Trophoblast cell (in vitro differentiated cells and primary cell): ENCODE measurements around the gene HOXB6.

Experiments used
- DNase-seq, 2 donors: peaks; one replicate each; pipeline ENCODE4 v3.0.0-alpha.2; 2016
- H2AFZ ChIP-seq: 2 replicates; pipeline ENCODE4 v1.6.1; 2013; ENCODE audit warnings: low read length, moderate library complexity, mild to moderate bottlenecking; ENCODE audit not compliant: insufficient read depth, poor library complexity
- H2AK5ac ChIP-seq: 2 replicates; pipeline ENCODE4 v1.6.1; 2013; ENCODE audit warnings: mild to moderate bottlenecking, low read length
- H2BK120ac ChIP-seq: 2 replicates; pipeline ENCODE4 v1.6.1; 2013; ENCODE audit warnings: low read length, mild to moderate bottlenecking, moderate library complexity; ENCODE audit not compliant: insufficient read depth, poor library complexity
- H2BK12ac ChIP-seq: 2 replicates; pipeline ENCODE4 v1.6.1; 2013; ENCODE audit warnings: mild to moderate bottlenecking, low read length, moderate library complexity
- H2BK5ac ChIP-seq: 2 replicates; pipeline ENCODE4 v1.6.1; 2013; ENCODE audit warnings: low read length, low read depth, moderate library complexity, mild to moderate bottlenecking; ENCODE audit not compliant: poor library complexity
- H3K14ac ChIP-seq: 2 replicates; pipeline ENCODE4 v1.6.1; 2013; ENCODE audit warnings: mild to moderate bottlenecking, low read length
- H3K18ac ChIP-seq: 2 replicates; pipeline ENCODE4 v1.6.1; 2013; ENCODE audit warnings: mild to moderate bottlenecking, low read length
- H3K23ac ChIP-seq: 2 replicates; pipeline ENCODE4 v1.6.1; 2013; ENCODE audit warnings: low read length
- H3K27ac ChIP-seq: 2 replicates; pipeline ENCODE4 v1.5.1; 2013; ENCODE audit warnings: low read depth, mild to moderate bottlenecking, inconsistent platforms, low read length, moderate library complexity
- H3K27me3 ChIP-seq: 2 replicates; pipeline ENCODE4 v1.6.1; 2013; ENCODE audit warnings: inconsistent platforms, mild to moderate bottlenecking, low read length, moderate library complexity; ENCODE audit not compliant: insufficient read depth
- H3K36me3 ChIP-seq, 2 experiments: 1 replicate in 1 of 2; 2 replicates in 1 of 2; pipeline ENCODE4 v1.6.1; 2013; ENCODE audit warnings: low read length in 2 of 2, mild to moderate bottlenecking in 2 of 2, moderate library complexity in 1 of 2; ENCODE audit not compliant: insufficient read depth in 2 of 2, control insufficient read depth in 1 of 2
- H3K4ac ChIP-seq: 2 replicates; pipeline ENCODE4 v1.6.1; 2013; ENCODE audit warnings: low read depth, mild to moderate bottlenecking, low read length, moderate library complexity
- H3K4me1 ChIP-seq, 2 experiments: 1 replicate in 1 of 2; 2 replicates in 1 of 2; pipeline ENCODE4 v1.6.1; 2013; ENCODE audit warnings: low read length in 2 of 2, mild to moderate bottlenecking in 2 of 2, moderate library complexity in 1 of 2; ENCODE audit not compliant: insufficient read depth in 2 of 2, control insufficient read depth in 1 of 2
- H3K4me2 ChIP-seq: 2 replicates; pipeline ENCODE4 v1.6.1; 2013; ENCODE audit warnings: inconsistent platforms, mild to moderate bottlenecking, low read length, moderate library complexity
- H3K4me3 ChIP-seq: 2 replicates; pipeline ENCODE4 v1.5.1; 2013; ENCODE audit warnings: mild to moderate bottlenecking, low read depth, low read length, inconsistent platforms
- H3K79me1 ChIP-seq: one replicate; pipeline ENCODE4 v1.6.1; 2013; ENCODE audit warnings: low read length
- H3K79me2 ChIP-seq: 2 replicates; pipeline ENCODE4 v1.6.1; 2013; ENCODE audit warnings: low read length, mild to moderate bottlenecking; ENCODE audit not compliant: control insufficient read depth, insufficient read depth, poor library complexity
- H3K9ac ChIP-seq: 2 replicates; pipeline ENCODE4 v1.6.1; 2013; ENCODE audit warnings: mild to moderate bottlenecking, low read length
- H3K9me3 ChIP-seq: 2 replicates; pipeline ENCODE4 v1.6.1; 2013; ENCODE audit warnings: low read depth, mild to moderate bottlenecking, control low read depth, inconsistent platforms, low read length; ENCODE audit not compliant: insufficient read depth
- H4K12ac ChIP-seq: 2 replicates; pipeline ENCODE4 v1.6.1; 2013; ENCODE audit warnings: low read depth, mild to moderate bottlenecking, low read length, moderate library complexity
- H4K8ac ChIP-seq: 2 replicates; pipeline ENCODE4 v1.6.1; 2013; ENCODE audit warnings: low read depth, mild to moderate bottlenecking, low read length, moderate library complexity
- H4K91ac ChIP-seq: one replicate; pipeline ENCODE4 v1.6.1; 2013; ENCODE audit warnings: low read depth, mild to moderate bottlenecking, low read length, moderate library complexity
- WGBS: extraction: QIAGEN DNeasy Blood & Tissue Kit; methylation state at CpG from one replicate; pipeline ENCODE4 v1.1.7; 2013; ENCODE audit warnings: missing lambda C conversion rate; ENCODE audit not compliant: insufficient read length, insufficient coverage; ENCODE audit errors: extremely low coverage; 5-methylcytosine and 5-hydroxymethylcytosine counted together

The HOXB6 gene

DNA sequence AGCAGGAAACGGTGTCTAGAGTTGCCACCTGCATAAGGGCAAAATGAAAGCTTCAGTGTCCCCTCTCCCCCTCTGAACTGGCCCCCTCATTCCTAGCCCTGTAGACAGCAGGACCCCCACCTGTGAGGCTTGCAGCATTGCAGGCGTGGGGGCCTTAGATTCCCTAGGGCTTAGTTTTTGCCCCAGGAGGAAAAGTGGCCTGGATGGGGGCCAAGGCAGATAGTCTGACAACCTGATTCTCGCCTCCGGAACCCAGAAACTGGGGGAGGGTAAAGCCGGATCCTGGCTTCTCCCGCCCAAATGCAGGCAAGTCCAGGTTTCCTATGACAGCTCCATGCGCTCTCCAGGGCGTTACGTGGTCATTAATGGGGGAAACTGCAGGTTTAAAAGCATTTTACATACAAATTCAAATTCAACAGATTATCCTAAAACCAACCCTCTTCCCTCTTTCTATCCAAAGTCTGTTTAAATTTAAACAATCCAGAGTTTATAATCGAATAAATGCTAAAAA, 678 bp upstream of the HOXB6 start:
- Histone ChIP-seq H4K12ac (no peak overlapping the region), H3K79me1 (peaks cover 9% of the 10 kb centered on the region)

GRCh38 chr17:48603959-48604769, 622 bp downstream of the HOXB6 start:
- Histone ChIP-seq H3K27ac (no peak overlapping the region), H3K79me1 (peaks cover 6% of the 10 kb centered on the region), H2AFZ (no peak overlapping the region), H3K9me3 (peaks cover 2% of the 10 kb centered on the region), H4K91ac (no peak overlapping the region), H3K14ac (no peak overlapping the region), H3K23ac (no peak overlapping the region), H2BK120ac (no peak overlapping the region), H3K4ac (no peak overlapping the region), H3K79me2 (no peaks in the 10 kb centered on the region), H2BK5ac (no peak overlapping the region), H4K12ac (no peak overlapping the region), H2BK12ac (no peak overlapping the region), H2AK5ac (no peak overlapping the region), H3K4me3 (no peak overlapping the region), H3K4me2 (peak overlapping the region; percentile 39), H3K9ac (no peak overlapping the region), H3K4me1 (peaks cover 20 to 28% of the 10 kb centered on the region in 2 experiments), H3K36me3 (no peaks in the 10 kb centered on the region), H4K8ac (no peak overlapping the region), H3K18ac (no peak overlapping the region), H3K27me3 (peaks cover 42% of the 10 kb centered on the region)
- DNase-seq = no peak
- WGBS = no CpG with 5 or more reads among the region's 21 CpGs

More for the DNA sequence above, 678 bp upstream of the HOXB6 start:
- no peak overlapping the region for H3K23ac ChIP-seq
- H3K79me2 ChIP-seq = peaks cover 3% of the 10 kb centered on the region
- H2AFZ ChIP-seq = no peak overlapping the region
- no peak overlapping the region for H3K4me2 ChIP-seq
- no peak overlapping the region for H3K14ac ChIP-seq
- H3K4me1 ChIP-seq = peaks cover 16 to 27% of the 10 kb centered on the region in 2 experiments
- no peak overlapping the region for H3K4me3 ChIP-seq
- WGBS = no CpG with 5 or more reads among the region's 10 CpGs
- H4K8ac ChIP-seq = no peak overlapping the region
- H3K27ac ChIP-seq = no peak overlapping the region
- H3K9ac ChIP-seq = no peak overlapping the region
- H2BK12ac ChIP-seq = no peak overlapping the region
- H3K36me3 ChIP-seq = no peaks in the 10 kb centered on the region
- H3K18ac ChIP-seq = no peak overlapping the region
- no peak overlapping the region for H4K91ac ChIP-seq
- no peak overlapping the region for H3K4ac ChIP-seq
- DNase-seq = no peak
- no peak overlapping the region for H2BK120ac ChIP-seq
- H3K9me3 ChIP-seq = peaks cover 2% of the 10 kb centered on the region
- H3K27me3 ChIP-seq = peaks cover 42% of the 10 kb centered on the region
- H2AK5ac ChIP-seq = no peak overlapping the region
- H2BK5ac ChIP-seq = no peak overlapping the region

DNA sequence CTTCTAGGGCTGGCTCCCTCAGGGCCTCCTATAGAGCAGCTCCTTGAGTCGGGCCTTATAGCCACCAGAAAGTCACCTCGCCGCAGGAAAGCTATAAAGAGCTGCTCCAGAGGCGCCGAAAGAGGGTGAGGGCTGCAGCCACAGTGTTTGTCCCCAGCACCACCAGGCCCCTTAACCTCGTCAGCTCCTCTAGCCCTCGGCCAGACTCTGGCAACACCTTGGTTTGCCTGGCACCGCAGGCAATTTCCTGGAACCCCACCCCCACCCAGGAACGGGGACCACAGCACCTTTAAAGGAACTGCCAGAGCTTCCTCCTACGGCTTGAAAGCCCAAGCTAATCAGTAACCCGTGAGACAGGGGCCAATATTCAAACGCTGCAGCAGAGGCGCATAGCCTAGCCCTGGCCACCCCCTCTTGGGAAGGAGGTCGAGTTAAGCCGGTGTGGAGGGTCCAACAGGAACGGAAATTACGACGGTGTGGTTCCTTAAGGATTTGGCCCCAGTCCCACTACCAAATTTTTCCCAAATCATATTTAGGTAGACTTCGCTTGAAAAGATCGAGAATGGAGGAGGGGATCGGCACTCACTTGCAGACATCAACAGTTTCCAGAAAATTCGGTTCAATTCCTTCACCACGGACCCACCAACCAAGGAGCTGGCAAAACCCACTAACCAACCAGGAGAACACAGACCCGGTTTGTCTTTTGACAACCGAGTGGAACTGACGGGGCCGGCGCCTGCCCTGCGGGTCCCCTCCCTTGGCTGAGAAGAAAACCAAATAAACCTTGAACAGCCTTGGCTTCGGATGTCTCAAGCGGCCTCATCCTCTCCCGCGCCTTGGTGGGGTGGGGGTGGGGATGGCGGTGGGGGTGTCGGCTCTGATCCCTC, 3.0 kb downstream of the HOXB6 start:
- H3K4me3 ChIP-seq = no peak overlapping the region
- no peak overlapping the region for H3K9ac ChIP-seq
- H3K23ac ChIP-seq = no peak overlapping the region
- H2AFZ ChIP-seq = no peak overlapping the region
- no peak overlapping the region for H2AK5ac ChIP-seq
- H3K27me3 ChIP-seq = peaks cover 41% of the 10 kb centered on the region
- peak overlapping the region; percentile 4 for H2BK12ac ChIP-seq
- no peak overlapping the region for H3K18ac ChIP-seq
- H3K4me2 ChIP-seq = peak overlapping the region; percentile 9
- peak overlapping the region; percentile 8 for H2BK120ac ChIP-seq
- peaks cover 26 to 37% of the 10 kb centered on the region in 2 experiments for H3K4me1 ChIP-seq
- DNase-seq = no peak
- H3K79me2 ChIP-seq = peaks cover 2% of the 10 kb centered on the region
- peak overlapping the region; percentile 67 for H3K27ac ChIP-seq
- H4K12ac ChIP-seq = no peak overlapping the region
- H4K8ac ChIP-seq = peak overlapping the region; percentile 27
- H3K14ac ChIP-seq = peak overlapping the region; percentile 41
- H3K4ac ChIP-seq = no peak overlapping the region
- H2BK5ac ChIP-seq = no peak overlapping the region
- peak overlapping the region; percentile 59 for H4K91ac ChIP-seq
- no peaks in the 10 kb centered on the region for H3K36me3 ChIP-seq
- peaks cover 23% of the 10 kb centered on the region for H3K79me1 ChIP-seq
- no CpG with 5 or more reads among the region's 35 CpGs for WGBS
- H3K9me3 ChIP-seq = peaks cover 2% of the 10 kb centered on the region

DNA sequence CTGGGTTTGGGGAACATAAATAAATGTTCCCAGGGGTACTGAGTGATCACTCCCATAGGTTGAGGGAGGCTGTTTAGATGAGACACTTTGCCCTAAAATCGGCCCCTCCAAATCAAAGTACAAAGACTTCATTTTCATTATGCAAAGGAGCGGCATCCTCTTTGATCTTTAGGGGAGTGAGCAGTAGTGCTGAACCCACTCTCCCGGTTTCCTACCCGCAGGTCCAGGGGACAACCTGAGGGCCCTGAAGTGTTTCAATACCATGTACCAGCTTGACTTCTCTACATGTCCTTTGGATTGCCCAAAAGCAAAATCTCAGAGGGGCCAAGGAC, 3.6 kb downstream of the HOXB6 start:
- Histone ChIP-seq H2BK5ac (peak overlapping the region; percentile 16), H3K4me3 (no peak overlapping the region)
- DNase-seq = no peak

More for the DNA sequence above, 3.6 kb downstream of the HOXB6 start:
- Histone ChIP-seq H2BK120ac (peak overlapping the region; percentile 8), H4K12ac (no peak overlapping the region), H3K18ac (no peak overlapping the region), H3K4me1 (peaks cover 31 to 43% of the 10 kb centered on the region in 2 experiments), H3K36me3 (peaks cover 0 to under 1% of the 10 kb centered on the region in 2 experiments), H2AFZ (no peak overlapping the region), H3K79me2 (peaks cover 5% of the 10 kb centered on the region), H4K8ac (no peak overlapping the region), H3K9me3 (no peaks in the 10 kb centered on the region), H3K4me2 (peak overlapping the region; percentile 9), H3K23ac (no peak overlapping the region), H3K79me1 (peaks cover 23% of the 10 kb centered on the region), H2AK5ac (no peak overlapping the region), H3K27ac (peak overlapping the region; percentile 67), H3K27me3 (peaks cover 35% of the 10 kb centered on the region), H3K14ac (no peak overlapping the region), H2BK12ac (peak overlapping the region; percentile 4), H4K91ac (peak overlapping the region; percentile 59), H3K9ac (no peak overlapping the region), H3K4ac (no peak overlapping the region)
- WGBS = no CpG with 5 or more reads among the region's 4 CpGs
